WTC11 (cell line): Measurements from ENCODE around the gene FAM53B. TPM values are rescaled to one million over a fixed set of nuclear protein-coding genes. Genes with fewer than 3 reads are reported as not detected.

Experiments used
- ATAC-seq: fragments of 200-7000 bp; cut with Tn5 transposase; 2 replicates; pipeline ENCODE4 v1.10.0; 2021; ENCODE audit warnings: mild to moderate bottlenecking, moderate library complexity
- CTCF ChIA-PET: fragments of 300-600 bp; sonication (Branson Sonifier 250); formaldehyde crosslinking; loops from one replicate; lab custom pipeline; 2021; ENCODE audit warnings: antibody characterized with exemption; lab: Charles Lee
- POLR2A ChIA-PET: fragments of 350-600 bp; sonication (Branson Sonifier 250); formaldehyde crosslinking; loops from one replicate; lab custom pipeline; 2021; ENCODE audit warnings: antibody characterized with exemption; lab: Charles Lee
- DNase-seq: peaks from one replicate; pipeline ENCODE4 v3.0.0; 2021; ENCODE audit warnings: low spot score
- H3K27ac Mint-ChIP-seq: 2 replicates; pipeline ENCODE4 v1.8.0; 2021; ENCODE audit warnings: mixed read lengths
- H3K27me3 Mint-ChIP-seq: 2 replicates; pipeline ENCODE4 v1.8.0; 2021; ENCODE audit warnings: low read depth, mild to moderate bottlenecking, moderate library complexity, mixed read lengths
- H3K36me3 Mint-ChIP-seq: 2 replicates; pipeline ENCODE4 v1.8.0; 2021; ENCODE audit warnings: mixed read lengths
- H3K4me1 Mint-ChIP-seq: 2 replicates; pipeline ENCODE4 v1.8.0; 2022; ENCODE audit warnings: mixed read lengths
- H3K4me3 Mint-ChIP-seq: 2 replicates; pipeline ENCODE4 v1.8.0; 2021; ENCODE audit warnings: mild to moderate bottlenecking, moderate library complexity, mixed read lengths
- H3K9me3 Mint-ChIP-seq: 2 replicates; pipeline ENCODE4 v1.8.0; 2021; ENCODE audit warnings: mixed read lengths
- ARID4B ChIP-seq: sonication (generic); formaldehyde crosslinking; IDR thresholded peaks from 2 replicates; pipeline ENCODE4 v1.8.0; 2023; ENCODE audit warnings: missing genetic modification reagents, mild to moderate bottlenecking, borderline replicate concordance
- ATF2 ChIP-seq: sonication (generic); formaldehyde crosslinking; IDR thresholded peaks from 2 replicates; pipeline ENCODE4 v1.8.1; 2022; ENCODE audit warnings: low read depth, missing genetic modification reagents, borderline replicate concordance
- CDX4 ChIP-seq: fragments of 250-450 bp; sonication (Bioruptor Pico); IDR thresholded peaks from 2 replicates; pipeline ENCODE4 v1.9.0; 2021; ENCODE audit warnings: moderate library complexity, mild to moderate bottlenecking, inconsistent platforms, borderline replicate concordance
- CREM ChIP-seq: sonication (generic); formaldehyde crosslinking; IDR thresholded peaks from 2 replicates; pipeline ENCODE4 v1.8.1; 2022; ENCODE audit warnings: mild to moderate bottlenecking, missing genetic modification reagents, moderate library complexity
- E2F5 ChIP-seq: sonication (generic); formaldehyde crosslinking; IDR thresholded peaks from 2 replicates; pipeline ENCODE4 v1.8.1; 2022; ENCODE audit warnings: mild to moderate bottlenecking, moderate library complexity, missing genetic modification reagents
- ERG ChIP-seq: fragments of 250-450 bp; sonication (Bioruptor Pico); IDR thresholded peaks from 2 replicates; pipeline ENCODE4 v1.8.0; 2021; ENCODE audit warnings: mild to moderate bottlenecking
- ESRRA ChIP-seq: sonication (generic); formaldehyde crosslinking; IDR thresholded peaks from 2 replicates; pipeline ENCODE4 v1.8.1; 2022; ENCODE audit warnings: mild to moderate bottlenecking, missing genetic modification reagents, borderline replicate concordance
- FOXK1 ChIP-seq: sonication (generic); formaldehyde crosslinking; IDR thresholded peaks from 2 replicates; pipeline ENCODE4 v1.8.0; 2022; ENCODE audit warnings: mild to moderate bottlenecking, moderate library complexity, missing genetic modification reagents
- FOXP1 ChIP-seq: sonication (generic); formaldehyde crosslinking; IDR thresholded peaks from 2 replicates; pipeline ENCODE4 v1.8.0; 2022; ENCODE audit warnings: missing genetic modification reagents, mild to moderate bottlenecking, moderate library complexity, borderline replicate concordance
- GTF2I ChIP-seq: fragments of 250-450 bp; sonication (Bioruptor Pico); conservative IDR thresholded peaks from 2 replicates; pipeline ENCODE4 v1.4.0; 2021; ENCODE audit warnings: mild to moderate bottlenecking
- NFE2L1 ChIP-seq: sonication (generic); formaldehyde crosslinking; IDR thresholded peaks from 2 replicates; pipeline ENCODE4 v1.8.1; 2023; ENCODE audit warnings: missing genetic modification reagents
- SMAD3 ChIP-seq: sonication (generic); formaldehyde crosslinking; IDR thresholded peaks from 2 replicates; pipeline ENCODE4 v1.8.0; 2022; ENCODE audit warnings: missing genetic modification reagents, mild to moderate bottlenecking, borderline replicate concordance
- SMAD4 ChIP-seq: sonication (generic); formaldehyde crosslinking; IDR thresholded peaks from 2 replicates; pipeline ENCODE4 v1.8.0; 2022; ENCODE audit warnings: mild to moderate bottlenecking, missing genetic modification reagents
- SOX15 ChIP-seq: fragments of 250-450 bp; sonication (Bioruptor Pico); IDR thresholded peaks from 2 replicates; pipeline ENCODE4 v1.9.0; 2021; ENCODE audit warnings: mild to moderate bottlenecking
- SP1 ChIP-seq: sonication (generic); formaldehyde crosslinking; conservative IDR thresholded peaks from 2 replicates; pipeline ENCODE4 v1.8.1; 2022; ENCODE audit warnings: missing genetic modification reagents
- TCF7 ChIP-seq: sonication (generic); formaldehyde crosslinking; IDR thresholded peaks from 2 replicates; pipeline ENCODE4 v1.8.0; 2022; ENCODE audit warnings: mild to moderate bottlenecking, low read depth, missing genetic modification reagents, moderate library complexity
- TEAD1 ChIP-seq: sonication (generic); formaldehyde crosslinking; IDR thresholded peaks from 2 replicates; pipeline ENCODE4 v1.8.0; 2022; ENCODE audit warnings: mild to moderate bottlenecking, missing genetic modification reagents
- TEAD4 ChIP-seq: sonication (generic); formaldehyde crosslinking; IDR thresholded peaks from 2 replicates; pipeline ENCODE4 v1.8.0; 2022; ENCODE audit warnings: mild to moderate bottlenecking, missing genetic modification reagents
- ZNF416 ChIP-seq: fragments of 250-450 bp; sonication (Bioruptor Pico); IDR thresholded peaks from 2 replicates; pipeline ENCODE4 v1.9.0; 2021; ENCODE audit warnings: mild to moderate bottlenecking, inconsistent platforms
- ZNF671 ChIP-seq: fragments of 250-450 bp; sonication (Bioruptor Pico); IDR thresholded peaks from 2 replicates; pipeline ENCODE4 v1.8.0; 2021; ENCODE audit warnings: mild to moderate bottlenecking
- total RNA-seq: library from RNA; stranded (reverse); gene quantifications from 3 replicates; pipeline ENCODE4 v1.2.3, GENCODE V29; 2021

The FAM53B gene
- total RNA-seq, 1 experiment from 2014 or later = 21.3 TPM

GRCh38 chr10:124745673-124746072 is 1.5 kb upstream of the FAM53B start:
- DNase-seq (no peak), ATAC-seq (no peak)
- ChIA-PET POLR2A (interaction anchor here (0.5 kb wide), 1 partner anchor 77 kb away, joined by 4 read pairs; no protein-coding TSS in a partner anchor), CTCF (interaction anchor here (0.5 to 1.6 kb wide), 14 partner anchors 11 to 342 kb away, joined by 3 to 7 read pairs (median 4); no protein-coding TSS in a partner anchor)
- TF ChIP-seq FOXK1 = no peak
- TF ChIP-seq ATF2 = no peak
- no peak for TF ChIP-seq TEAD1 (CRISPR knock-in tag)
- no peak for TF ChIP-seq CREM (CRISPR knock-in tag)
- no peak for TF ChIP-seq ZNF416 (CRISPR knock-in tag)
- no peak for TF ChIP-seq SOX15 (CRISPR knock-in tag)
- no peak for TF ChIP-seq ESRRA (CRISPR knock-in tag)
- no peak for TF ChIP-seq ZNF671 (CRISPR knock-in tag)
- no peak for TF ChIP-seq ARID4B (CRISPR knock-in tag)
- no peak for TF ChIP-seq TEAD4 (CRISPR knock-in tag)
- no peak for TF ChIP-seq ERG
- TF ChIP-seq E2F5 = no peak
- TF ChIP-seq CDX4 (CRISPR knock-in tag) = no peak
- TF ChIP-seq SMAD4 (CRISPR knock-in tag) = no peak
- TF ChIP-seq NFE2L1 (CRISPR knock-in tag) = no peak
- no peak for TF ChIP-seq TCF7 (CRISPR knock-in tag)
- TF ChIP-seq SP1 (CRISPR knock-in tag) = no peak
- no peak for TF ChIP-seq SMAD3
- no peak for TF ChIP-seq FOXP1
- TF ChIP-seq GTF2I (CRISPR knock-in tag) = no peak
- H3K4me3 Mint-ChIP-seq = no peak overlapping the region
- H3K4me1 Mint-ChIP-seq = peaks cover 31% of the 10 kb centered on the region
- no peak overlapping the region for H3K27ac Mint-ChIP-seq
- H3K36me3 Mint-ChIP-seq = peaks cover 5% of the 10 kb centered on the region; the same call in 1 of the 2 replicates
- peaks cover 19% of the 10 kb centered on the region for H3K27me3 Mint-ChIP-seq
- H3K9me3 Mint-ChIP-seq = no peaks in the 10 kb centered on the region
